ENCODE data around the gene OSBPL8. TPM values are rescaled to one million over a fixed set of nuclear protein-coding genes. Genes with fewer than 3 reads are reported as not detected.
"Not testable (repeated sequence)": the region's sequence is repeated elsewhere in the genome, so short reads cannot be mapped to it uniquely, and the experiment has no call there.

OSBPL8 gene
- total RNA-seq, 2 experiments from 2014 or later, result 86.7 to 87.2 TPM

- CTCF ChIA-PET, result interaction anchor here (0.7 kb wide), 1 partner anchor 643 kb away, joined by 5 read pairs; no protein-coding TSS in a partner anchor
- POLR2A ChIA-PET, result no interaction called here
Observed at GRCh38 chr12:76536546-76536945, 23.0 kb downstream of the OSBPL8 start.

- ChIA-PET CTCF (no interaction called here), POLR2A (no interaction called here)
Observed at GRCh38 chr12:76535170-76535569, 24.4 kb downstream of the OSBPL8 start.

- CTCF ChIA-PET, result no interaction called here
- POLR2A ChIA-PET, result no interaction called here
Observed at GRCh38 chr12:76533331-76533730, 26.2 kb downstream of the OSBPL8 start.

- CTCF ChIA-PET, result no interaction called here
- POLR2A ChIA-PET, result no interaction called here
Observed at GRCh38 chr12:76532520-76532919, 27.1 kb downstream of the OSBPL8 start.

DNA sequence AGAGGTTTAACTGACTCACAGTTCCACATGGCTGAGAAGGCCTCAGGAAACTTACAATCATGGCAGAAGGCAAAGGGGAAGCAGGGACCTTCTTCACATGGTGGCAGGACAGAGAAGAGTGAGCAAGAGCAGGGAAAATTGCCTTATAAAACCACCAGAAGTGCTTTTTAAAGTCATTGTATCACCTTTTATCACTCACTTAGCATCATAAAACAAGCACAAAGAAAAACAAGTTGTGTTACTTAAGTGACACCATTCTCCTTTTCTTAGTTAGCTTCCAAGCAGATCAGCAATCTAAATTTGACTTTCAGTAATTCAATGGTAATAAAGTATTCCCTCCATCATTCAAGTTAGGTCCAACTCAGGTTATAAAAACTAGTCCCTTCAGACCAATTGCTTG lies 28.5 kb downstream of the OSBPL8 start:
- POLR2A ChIA-PET, result no interaction called here
- CTCF ChIA-PET, result no interaction called here

DNA sequence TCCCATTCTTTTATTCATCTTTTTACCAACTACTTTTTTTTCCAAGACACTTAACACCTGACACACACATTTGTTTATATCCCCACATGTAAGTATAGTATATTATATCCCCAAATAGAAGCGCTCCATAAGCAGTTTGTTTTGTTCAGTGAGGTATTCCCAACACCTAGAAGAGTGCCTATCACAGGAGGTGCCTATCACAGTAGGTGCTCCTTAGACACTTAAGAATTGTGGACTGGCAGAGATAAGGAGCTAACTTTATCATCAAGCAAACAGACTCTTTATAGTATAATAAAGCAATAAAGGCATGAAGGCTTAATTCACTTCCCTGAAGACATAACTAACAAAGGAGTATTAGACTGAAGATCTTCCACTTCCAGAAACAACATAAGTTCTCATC lies 29.1 kb downstream of the OSBPL8 start:
- ChIA-PET POLR2A (no interaction called here), CTCF (no interaction called here)

DNA sequence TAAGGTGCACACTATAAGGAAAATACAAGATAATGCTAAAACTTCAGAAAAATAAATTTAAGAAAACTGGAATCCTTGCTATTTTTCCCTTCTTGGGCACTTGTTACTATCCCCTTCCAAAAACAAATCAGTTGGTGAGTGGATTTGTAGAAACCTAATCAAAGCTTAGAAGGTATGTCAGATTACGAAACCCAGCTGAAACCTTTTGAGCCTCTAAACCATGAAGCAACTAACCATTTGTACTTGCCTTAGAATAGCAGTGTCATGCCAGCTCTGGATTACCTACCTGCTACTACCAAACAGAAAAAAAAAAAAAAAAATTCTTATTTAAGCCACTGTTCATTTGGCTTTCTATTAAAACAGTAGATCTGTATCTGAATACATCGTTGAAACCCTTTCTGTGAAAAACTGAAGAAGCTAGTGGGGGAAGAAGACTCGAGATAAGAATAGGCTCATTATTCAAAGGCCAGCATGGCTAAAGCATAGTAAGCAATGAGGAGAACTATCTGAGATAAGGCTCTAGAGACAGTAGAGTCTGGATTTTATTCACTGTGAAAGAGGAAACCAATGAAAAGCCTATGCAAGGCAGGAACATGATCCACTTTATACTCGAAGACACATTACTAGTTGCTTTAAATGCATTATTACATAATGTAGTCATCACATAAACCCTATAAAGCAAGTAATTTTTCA lies 30.2 kb downstream of the OSBPL8 start:
- ChIA-PET POLR2A (no interaction called here), CTCF (interaction anchor here (0.8 kb wide), 1 partner anchor 30 kb away, joined by 3 read pairs; the partner anchor contains the start of gene OSBPL8)

GRCh38 chr12:76523408-76523807 lies 36.2 kb downstream of the OSBPL8 start:
- CTCF ChIA-PET, result interaction anchor here (1.2 kb wide), 1 partner anchor 527 kb away, joined by 3 read pairs; no protein-coding TSS in a partner anchor
- POLR2A ChIA-PET, result no interaction called here

DNA sequence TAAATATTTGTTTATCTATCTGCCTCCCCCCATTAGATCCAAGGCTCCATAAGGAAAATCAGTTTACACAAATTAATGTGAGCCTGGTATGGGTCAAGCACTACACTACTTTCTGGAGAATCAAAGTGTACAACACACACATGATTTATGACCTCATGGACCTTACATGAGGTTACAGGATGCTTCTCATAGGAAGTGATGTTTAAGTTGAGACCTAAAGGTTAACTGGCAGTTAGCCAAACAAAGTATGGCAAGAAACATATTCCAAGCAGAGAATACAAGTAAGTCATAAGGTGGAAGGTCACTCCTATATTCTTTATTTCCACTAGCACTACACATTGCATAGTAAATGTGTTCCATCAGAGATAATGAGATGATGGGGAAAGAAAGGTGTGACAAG lies 39.2 kb downstream of the OSBPL8 start:
- ChIA-PET CTCF (no interaction called here), POLR2A (no interaction called here)

DNA sequence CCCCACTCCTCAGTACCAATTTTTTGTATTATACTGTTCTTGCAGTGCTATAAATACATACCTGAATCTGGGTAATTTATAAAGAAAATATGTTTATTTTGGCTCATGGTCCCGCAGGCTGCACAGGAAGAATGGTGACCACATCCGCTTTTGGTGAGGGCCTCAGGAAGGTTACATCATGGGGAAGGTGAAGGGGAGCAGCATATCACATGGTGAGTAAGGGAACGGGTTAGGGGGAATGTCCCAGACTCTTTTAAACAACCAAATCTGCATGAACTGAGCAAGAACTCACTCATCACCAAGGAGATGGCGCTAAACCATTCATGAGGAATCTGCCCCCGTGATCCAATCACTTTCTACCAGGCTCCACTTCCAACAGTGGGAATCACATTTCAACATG lies 40.0 kb downstream of the OSBPL8 start:
- POLR2A ChIA-PET, result no interaction called here
- CTCF ChIA-PET, result no interaction called here

- ChIA-PET POLR2A (no interaction called here), CTCF (no interaction called here)
Observed at GRCh38 chr12:76518699-76519098, 40.9 kb downstream of the OSBPL8 start.

- CTCF ChIA-PET, result no interaction called here
- POLR2A ChIA-PET, result no interaction called here
Observed at GRCh38 chr12:76515271-76515670, 44.3 kb downstream of the OSBPL8 start.

GRCh38 chr12:76511116-76511716 lies 48.4 kb downstream of the OSBPL8 start:
- CTCF ChIA-PET, POLR2A ChIA-PET: not testable (repeated sequence)

DNA sequence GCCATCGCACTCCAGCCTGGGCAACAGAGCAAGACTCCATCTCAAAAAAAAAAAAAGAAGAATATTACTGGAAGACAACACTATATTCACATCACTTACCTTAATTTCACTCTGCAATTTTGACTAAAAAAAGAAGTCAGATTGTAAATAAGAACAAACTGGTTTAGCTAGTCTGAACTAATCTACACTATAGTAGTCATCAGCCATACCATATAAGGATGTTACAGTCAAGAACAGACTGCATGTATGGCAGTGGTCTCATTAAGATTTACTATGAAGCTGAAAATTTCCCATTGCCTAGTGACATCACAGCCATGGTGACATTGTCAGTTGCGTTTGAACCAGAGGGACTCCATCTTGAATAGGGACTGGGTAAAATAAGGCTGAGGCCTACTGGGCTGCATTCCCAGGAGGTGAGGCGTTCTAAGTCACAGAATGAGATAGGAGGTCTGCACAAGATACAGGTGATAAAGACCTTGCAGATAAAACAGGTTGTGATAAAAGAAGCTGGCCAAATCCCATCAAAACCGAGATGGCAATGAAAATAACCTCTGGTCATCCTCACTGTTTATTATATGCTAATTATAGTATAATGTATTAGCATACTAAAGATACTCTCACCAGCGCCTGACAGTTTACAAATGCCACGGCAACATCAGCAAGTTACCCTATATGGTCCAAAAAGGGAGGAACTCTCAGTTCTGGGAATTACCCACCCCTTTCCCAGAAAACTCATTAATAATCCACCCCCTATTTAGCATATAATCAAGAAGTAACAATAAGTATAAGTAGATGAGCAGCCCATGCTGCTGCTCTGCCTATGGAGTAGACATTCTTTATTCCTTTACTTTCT lies 51.2 kb downstream of the OSBPL8 start:
- CTCF ChIA-PET, result no interaction called here
- POLR2A ChIA-PET, result no interaction called here

DNA sequence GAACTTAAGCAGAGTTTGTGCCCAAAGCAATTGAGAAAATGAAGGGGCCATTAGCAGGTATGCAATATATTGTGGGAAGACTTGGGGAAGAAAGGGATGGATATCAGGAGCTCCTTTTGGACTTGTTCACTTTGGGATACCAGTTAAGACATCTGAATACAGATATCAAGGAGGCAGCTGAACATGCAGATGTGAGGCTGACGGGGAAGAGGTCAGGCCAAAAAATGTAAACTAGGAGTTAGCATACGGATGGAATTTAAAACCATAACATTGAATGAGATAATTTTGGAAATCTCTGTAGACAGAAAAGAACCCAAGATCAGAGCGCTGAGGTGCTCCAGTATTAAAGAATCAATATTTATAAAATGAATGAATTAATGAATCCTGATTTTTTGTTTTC lies 53.4 kb downstream of the OSBPL8 start:
- CTCF ChIA-PET, result no interaction called here
- POLR2A ChIA-PET, result no interaction called here

DNA sequence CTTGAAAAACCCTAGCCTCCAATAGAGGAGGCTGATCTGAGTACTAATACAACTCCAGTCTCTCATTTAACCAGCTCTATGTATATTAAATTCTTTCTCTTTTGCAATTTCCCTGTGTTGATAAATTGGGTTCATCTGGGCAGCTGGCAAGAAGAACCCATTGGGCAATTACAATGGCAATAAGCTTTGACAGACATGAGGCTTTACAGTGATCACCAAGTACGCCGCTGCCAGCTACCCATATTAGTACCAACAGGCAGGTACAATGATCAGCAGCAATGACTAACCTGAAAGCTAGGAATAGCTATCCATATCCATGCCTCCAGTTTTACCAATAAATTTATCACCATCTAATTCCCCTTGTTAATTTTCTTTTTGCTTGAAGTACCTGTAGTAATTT lies 54.5 kb downstream of the OSBPL8 start:
- POLR2A ChIA-PET, result no interaction called here

DNA sequence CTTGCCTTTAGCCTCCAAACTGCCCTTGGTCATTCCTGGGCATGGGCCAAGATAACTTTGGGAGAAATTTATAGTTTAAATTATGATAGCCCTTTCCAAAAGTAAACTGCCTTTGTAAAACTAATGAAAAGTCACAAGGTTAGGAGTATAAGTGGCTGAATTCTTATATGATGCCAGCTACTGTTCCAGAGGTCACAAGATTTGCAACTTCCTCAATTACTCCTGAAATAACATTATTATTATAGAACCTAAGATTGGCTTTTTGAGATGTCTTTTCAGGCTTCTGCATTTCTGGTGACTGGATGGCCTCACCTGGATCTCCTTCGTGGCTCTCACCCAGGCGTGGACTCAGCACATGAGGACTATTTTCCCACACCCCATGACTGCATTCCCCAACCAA lies 55.0 kb downstream of the OSBPL8 start:
- ChIA-PET CTCF (no interaction called here), POLR2A (no interaction called here)

More for the DNA sequence above, 54.5 kb downstream of the OSBPL8 start:
- CTCF ChIA-PET, result no interaction called here

DNA sequence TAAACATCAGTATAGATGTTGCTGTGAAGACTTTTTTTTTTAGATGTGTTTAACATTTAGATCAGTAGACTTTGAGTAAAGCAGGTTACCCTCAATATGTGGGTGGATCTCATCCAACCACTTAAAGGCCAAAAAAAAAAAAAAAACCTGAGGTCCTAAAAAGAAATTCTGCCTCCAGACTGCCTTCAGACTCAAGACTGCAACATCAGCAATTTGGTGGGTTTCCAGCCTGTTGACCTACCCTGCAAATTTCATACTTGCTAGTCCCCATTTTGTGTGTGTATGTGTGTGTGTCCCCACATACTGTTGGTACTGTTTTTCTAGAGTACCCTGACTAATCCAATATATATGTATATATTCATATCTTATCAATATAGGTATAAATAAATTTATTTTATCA lies 55.6 kb downstream of the OSBPL8 start:
- CTCF ChIA-PET, result no interaction called here

DNA sequence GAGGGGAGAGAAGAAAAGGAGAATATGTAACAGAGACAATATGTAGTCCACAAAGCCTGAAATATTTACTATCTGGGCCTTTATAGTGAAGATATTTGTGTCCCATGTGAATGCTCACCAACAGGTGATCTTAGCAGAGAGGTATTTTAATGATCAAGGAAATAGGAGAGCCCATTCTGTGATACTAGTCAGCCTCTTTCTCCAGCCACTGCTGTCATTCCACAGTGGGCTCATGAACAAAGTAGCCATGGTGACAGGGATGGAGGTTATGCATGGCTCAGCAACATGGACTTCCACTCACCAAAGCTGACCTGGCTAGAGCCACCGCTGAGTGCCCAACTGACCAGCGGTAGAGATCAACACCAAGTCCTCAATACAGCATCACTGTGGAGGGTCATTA lies 58.2 kb downstream of the OSBPL8 start:
- ChIA-PET POLR2A (no interaction called here), CTCF (no interaction called here)

More for the DNA sequence above, 55.6 kb downstream of the OSBPL8 start:
- POLR2A ChIA-PET, result no interaction called here

DNA sequence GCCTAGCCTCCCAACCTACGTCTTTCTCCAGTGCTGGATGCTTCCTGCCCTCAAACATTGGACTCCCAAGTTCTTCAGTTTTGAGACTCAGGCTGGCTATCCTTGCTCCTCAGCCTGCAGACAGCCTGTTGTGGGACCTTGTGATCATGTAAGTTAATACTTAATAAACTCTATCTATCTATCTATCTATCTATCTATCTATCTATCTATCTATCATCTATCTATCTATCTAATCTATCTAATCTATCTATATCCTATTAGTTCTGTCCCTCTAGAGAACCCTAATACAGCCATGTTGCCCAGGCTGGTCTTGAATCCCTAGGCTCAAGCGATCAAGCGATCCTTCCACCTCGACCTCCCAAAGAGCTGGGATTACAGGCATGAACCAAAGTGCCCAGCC lies 60.4 kb downstream of the OSBPL8 start:
- POLR2A ChIA-PET, CTCF ChIA-PET: not testable (repeated sequence)

DNA sequence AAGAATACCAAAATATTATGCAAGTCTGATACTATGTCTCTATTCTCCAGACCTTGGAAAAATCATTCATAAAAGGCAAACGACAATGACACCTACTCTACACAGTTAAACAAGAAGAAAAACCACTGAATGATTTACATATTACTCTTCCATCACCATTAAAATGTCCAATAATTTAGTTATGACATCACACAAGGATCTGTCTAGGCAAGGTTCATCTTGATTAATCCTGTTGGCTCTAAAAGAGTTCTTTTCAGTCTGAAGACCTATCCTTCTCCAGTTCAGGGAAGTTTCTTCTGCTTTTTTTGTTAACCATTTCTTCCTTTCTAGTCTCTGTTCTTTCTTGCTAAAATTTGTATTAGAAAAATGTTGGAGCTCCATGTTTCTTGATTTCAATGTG lies 64.0 kb downstream of the OSBPL8 start:
- POLR2A ChIA-PET, result no interaction called here

More for the DNA sequence above, 64.0 kb downstream of the OSBPL8 start:
- CTCF ChIA-PET, result no interaction called here

Measured in activated CD8-positive, alpha-beta memory T cell treated with anti-CD3 and anti-CD28 coated beads for 36 hours (primary cell).